Ishikawa (cell line): ENCODE results near the gene PIGM.

ENCODE experiments used
- CEBPB ChIP-seq: IDR thresholded peaks from 2 replicates; pipeline ENCODE4 v1.6.1; 2012
- CREB1 ChIP-seq: IDR thresholded peaks from 2 replicates; pipeline ENCODE4 v1.6.1; 2012; ENCODE audit warnings: low read depth
- EGR1 ChIP-seq: IDR thresholded peaks from 2 replicates; pipeline ENCODE4 v1.6.1; 2012
- EP300 ChIP-seq: IDR thresholded peaks from 2 replicates; pipeline ENCODE4 v1.6.1; 2012; ENCODE audit warnings: borderline replicate concordance
- FOXM1 ChIP-seq: IDR thresholded peaks from 2 replicates; pipeline ENCODE4 v1.6.1; 2012; ENCODE audit warnings: low read depth, borderline replicate concordance
- NFIC ChIP-seq: IDR thresholded peaks from 2 replicates; pipeline ENCODE4 v1.6.1; 2012
- RAD21 ChIP-seq: IDR thresholded peaks from 2 replicates; pipeline ENCODE4 v1.6.1; 2012; ENCODE audit warnings: low read depth
- TAF1 ChIP-seq: IDR thresholded peaks from 2 replicates; pipeline ENCODE4 v1.6.1; 2012; ENCODE audit warnings: low read depth, mild to moderate bottlenecking
- TCF12 ChIP-seq: IDR thresholded peaks from 2 replicates; pipeline ENCODE4 v1.6.1; 2012; ENCODE audit warnings: low read depth
- TEAD4 ChIP-seq: IDR thresholded peaks from 2 replicates; pipeline ENCODE4 v1.6.1; 2012
- YY1 ChIP-seq: IDR thresholded peaks from 2 replicates; pipeline ENCODE4 v1.6.1; 2012; ENCODE audit warnings: low read depth
- ZBTB7A ChIP-seq: IDR thresholded peaks from 2 replicates; pipeline ENCODE4 v1.6.1; 2012; ENCODE audit warnings: low read depth
- TF ChIP-seq, protein P1 (sequence below): IDR thresholded peaks from 2 replicates; pipeline ENCODE4 v1.6.1; 2012; ENCODE audit warnings: low read depth, mild to moderate bottlenecking
- TF ChIP-seq, protein P2 (sequence below): IDR thresholded peaks from 2 replicates; pipeline ENCODE4 v1.6.1; 2012
- TF ChIP-seq, protein P3 (sequence below): IDR thresholded peaks from 2 replicates; pipeline ENCODE4 v1.6.1; 2012

Gene PIGM

DNA sequence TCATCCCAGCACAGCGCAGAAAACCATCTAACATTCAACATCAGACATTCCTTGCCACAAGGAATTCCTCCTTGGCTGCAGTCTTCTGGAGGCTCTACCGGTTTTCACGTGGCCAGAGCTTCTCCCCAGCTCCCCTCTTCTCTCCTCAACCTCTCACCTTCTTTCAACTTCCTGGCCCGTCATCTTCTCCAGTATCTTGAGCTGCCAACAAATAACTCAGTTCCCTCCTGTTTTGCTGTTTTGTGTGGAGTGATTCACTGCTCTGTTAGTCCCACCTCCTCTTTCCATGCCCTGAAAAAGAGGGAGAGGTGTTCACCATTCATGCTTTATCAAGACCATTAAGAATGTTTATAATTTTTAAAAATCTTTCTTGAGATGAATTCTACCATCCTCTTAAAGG, 32.6 kb downstream of the PIGM start:
- TF ChIP-seq TAF1 (no peak), ZBTB7A (no peak), EP300 (no peak)
- TF ChIP-seq, protein P1, sequence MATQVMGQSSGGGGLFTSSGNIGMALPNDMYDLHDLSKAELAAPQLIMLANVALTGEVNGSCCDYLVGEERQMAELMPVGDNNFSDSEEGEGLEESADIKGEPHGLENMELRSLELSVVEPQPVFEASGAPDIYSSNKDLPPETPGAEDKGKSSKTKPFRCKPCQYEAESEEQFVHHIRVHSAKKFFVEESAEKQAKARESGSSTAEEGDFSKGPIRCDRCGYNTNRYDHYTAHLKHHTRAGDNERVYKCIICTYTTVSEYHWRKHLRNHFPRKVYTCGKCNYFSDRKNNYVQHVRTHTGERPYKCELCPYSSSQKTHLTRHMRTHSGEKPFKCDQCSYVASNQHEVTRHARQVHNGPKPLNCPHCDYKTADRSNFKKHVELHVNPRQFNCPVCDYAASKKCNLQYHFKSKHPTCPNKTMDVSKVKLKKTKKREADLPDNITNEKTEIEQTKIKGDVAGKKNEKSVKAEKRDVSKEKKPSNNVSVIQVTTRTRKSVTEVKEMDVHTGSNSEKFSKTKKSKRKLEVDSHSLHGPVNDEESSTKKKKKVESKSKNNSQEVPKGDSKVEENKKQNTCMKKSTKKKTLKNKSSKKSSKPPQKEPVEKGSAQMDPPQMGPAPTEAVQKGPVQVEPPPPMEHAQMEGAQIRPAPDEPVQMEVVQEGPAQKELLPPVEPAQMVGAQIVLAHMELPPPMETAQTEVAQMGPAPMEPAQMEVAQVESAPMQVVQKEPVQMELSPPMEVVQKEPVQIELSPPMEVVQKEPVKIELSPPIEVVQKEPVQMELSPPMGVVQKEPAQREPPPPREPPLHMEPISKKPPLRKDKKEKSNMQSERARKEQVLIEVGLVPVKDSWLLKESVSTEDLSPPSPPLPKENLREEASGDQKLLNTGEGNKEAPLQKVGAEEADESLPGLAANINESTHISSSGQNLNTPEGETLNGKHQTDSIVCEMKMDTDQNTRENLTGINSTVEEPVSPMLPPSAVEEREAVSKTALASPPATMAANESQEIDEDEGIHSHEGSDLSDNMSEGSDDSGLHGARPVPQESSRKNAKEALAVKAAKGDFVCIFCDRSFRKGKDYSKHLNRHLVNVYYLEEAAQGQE = no peak

DNA sequence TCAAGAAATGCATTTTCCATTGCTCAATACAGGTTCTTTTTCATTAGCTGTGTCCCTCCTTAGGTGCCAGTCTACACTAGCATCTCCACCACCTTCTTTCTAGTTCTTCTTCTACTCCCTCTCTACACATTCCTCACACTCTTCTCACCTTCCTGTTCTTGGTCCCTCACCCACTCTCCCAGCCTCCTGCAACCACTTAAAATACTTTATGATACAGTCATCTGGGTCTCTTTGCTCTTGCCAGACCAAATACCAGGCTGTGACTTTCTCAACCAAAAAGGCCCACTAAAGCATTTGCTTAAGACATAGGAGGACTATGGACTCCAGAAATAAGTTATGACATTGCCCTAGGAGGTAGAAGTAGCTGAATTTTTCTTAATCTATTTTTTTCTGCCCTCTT, 35.1 kb downstream of the PIGM start:
- peak; percentile 39; the same call in 1 of the 2 replicates for TF ChIP-seq EP300
- TF ChIP-seq, protein P2, sequence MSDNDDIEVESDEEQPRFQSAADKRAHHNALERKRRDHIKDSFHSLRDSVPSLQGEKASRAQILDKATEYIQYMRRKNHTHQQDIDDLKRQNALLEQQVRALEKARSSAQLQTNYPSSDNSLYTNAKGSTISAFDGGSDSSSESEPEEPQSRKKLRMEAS = no peak
- no peak; the same call in 1 of the 2 replicates for TF ChIP-seq NFIC
- TF ChIP-seq TEAD4 = peak; percentile 76

DNA sequence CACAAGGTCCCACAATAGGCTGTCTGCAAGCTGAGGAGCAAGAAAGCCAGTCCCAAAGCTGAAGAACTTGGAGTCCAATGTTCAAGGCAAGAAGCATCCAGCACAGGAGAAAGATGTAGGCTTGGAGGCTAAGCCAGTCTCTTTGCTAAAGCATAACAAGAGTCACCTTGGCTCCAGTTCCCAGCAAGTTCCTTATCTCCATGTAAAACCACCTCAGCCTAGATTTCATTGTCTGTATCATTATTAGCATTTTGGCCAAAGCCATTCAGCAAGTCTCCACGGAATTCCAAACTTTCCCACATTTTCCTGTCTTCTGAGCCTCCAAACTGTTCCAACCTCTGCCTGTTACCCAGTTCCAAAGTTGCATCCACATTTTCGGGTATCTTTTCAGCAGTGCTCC, 36.9 kb downstream of the PIGM start:
- TF ChIP-seq EP300 (no peak), YY1 (no peak), FOXM1 (no peak), CREB1 (no peak), ZBTB7A (no peak), RAD21 (no peak), EGR1 (no peak), TCF12 (no peak), NFIC (no peak), CEBPB (no peak), TAF1 (no peak), TEAD4 (no peak)
- TF ChIP-seq, protein P2 = no peak
- TF ChIP-seq, protein P3, sequence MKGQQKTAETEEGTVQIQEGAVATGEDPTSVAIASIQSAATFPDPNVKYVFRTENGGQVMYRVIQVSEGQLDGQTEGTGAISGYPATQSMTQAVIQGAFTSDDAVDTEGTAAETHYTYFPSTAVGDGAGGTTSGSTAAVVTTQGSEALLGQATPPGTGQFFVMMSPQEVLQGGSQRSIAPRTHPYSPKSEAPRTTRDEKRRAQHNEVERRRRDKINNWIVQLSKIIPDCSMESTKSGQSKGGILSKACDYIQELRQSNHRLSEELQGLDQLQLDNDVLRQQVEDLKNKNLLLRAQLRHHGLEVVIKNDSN = no peak
- TF ChIP-seq, protein P1 = no peak

- TF ChIP-seq, protein P1 = no peak
- TF ChIP-seq YY1 (no peak), EP300 (no peak), RAD21 (no peak), CEBPB (no peak), TAF1 (no peak), TEAD4 (no peak), ZBTB7A (no peak), EGR1 (no peak), NFIC (no peak), TCF12 (no peak), CREB1 (no peak), FOXM1 (no peak)
- TF ChIP-seq, protein P3 = no peak
- TF ChIP-seq, protein P2 = no peak
Measured at GRCh38 chr1:159993911-159994310, 37.9 kb downstream of the PIGM start.

DNA sequence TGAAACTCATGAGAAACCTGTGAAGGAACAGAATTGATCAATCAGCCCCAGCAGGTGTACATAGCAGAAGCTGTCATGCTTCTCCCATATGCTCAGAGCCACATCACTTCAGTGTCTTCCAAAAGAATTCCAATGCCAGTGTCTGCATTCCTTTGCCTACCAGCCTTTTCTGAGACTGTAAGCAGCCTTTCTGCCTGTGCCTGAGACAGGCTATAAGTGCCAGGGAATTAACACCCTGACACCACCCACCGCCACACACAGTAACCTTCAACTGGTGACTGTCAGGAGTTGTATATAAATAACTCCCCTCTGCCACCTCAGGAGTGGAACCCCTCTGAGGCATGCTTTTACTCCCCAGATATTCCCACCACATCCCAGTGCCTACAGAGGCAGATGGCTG, 39.6 kb downstream of the PIGM start:
- no peak for TF ChIP-seq ZBTB7A
- no peak for TF ChIP-seq EP300
- no peak for TF ChIP-seq CREB1
- TF ChIP-seq NFIC = no peak
- TF ChIP-seq, protein P1 = no peak
- no peak for TF ChIP-seq TAF1
- TF ChIP-seq CEBPB = no peak
